Kidney glomerular epithelial cell (primary cell): ENCODE measurements around the gene HACD2.

Experiments used
- DNase-seq: peaks from one replicate; lab custom pipeline; 2025; lab: John Stamatoyannopoulos, UW

Gene HACD2

DNA sequence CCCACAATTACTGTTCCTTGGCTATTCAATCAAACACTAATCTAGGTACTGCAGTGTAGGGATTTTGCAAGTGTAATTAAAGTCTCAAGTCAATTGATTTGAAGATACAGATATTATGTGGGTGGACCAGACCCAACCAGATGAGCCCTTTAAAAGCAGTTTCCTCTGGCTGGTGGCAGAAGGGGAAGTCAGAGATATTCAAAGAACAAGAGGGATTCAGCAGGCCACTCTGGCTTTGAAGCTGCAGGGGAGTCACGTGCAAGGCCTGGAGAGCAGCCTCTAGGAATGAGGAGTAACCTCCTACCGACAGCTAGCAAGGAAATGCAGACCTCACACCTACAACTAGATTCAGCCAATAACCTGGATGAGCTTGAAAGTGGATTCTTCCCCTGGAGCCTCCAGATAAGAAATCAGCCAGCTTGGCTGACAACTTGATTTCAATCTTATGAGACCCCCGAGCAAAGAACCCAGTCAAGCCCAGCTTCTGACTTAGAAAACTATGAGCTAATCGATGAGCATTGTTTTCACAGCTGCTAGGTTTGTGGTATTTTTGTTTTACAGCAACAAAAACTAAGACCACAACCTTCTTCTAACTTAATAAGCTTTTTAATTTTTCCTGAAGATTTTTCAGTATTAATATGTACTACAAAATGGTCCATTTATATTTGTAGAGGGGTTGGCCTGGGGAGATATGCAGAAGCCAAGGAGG, 13.4 kb downstream of the HACD2 start:
- no peak for DNase-seq

GRCh38 chr3:123568875-123569274, 16.0 kb downstream of the HACD2 start:
- no peak for DNase-seq

DNA sequence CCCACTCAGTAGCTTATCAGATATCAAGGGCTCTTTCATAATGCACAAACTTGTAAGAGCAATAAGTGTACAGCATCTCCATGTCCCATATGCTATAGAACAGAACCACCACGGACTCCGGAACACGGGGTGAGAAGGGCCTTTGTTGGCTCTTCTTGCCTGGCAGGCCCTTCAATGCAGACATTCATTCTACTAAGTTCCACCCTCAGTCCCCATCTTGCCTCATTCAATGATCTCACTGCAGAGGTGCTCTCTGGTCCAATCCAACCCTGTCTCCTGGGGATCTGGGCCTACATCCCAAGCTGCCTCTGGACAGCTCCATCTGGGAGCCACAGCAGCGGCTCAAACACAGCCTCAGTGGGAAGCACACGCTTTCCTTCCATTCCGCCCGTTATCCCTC, 16.8 kb downstream of the HACD2 start:
- no peak for DNase-seq

GRCh38 chr3:123564056-123564455, 20.8 kb downstream of the HACD2 start:
- no peak for DNase-seq

GRCh38 chr3:123562547-123562946, 22.3 kb downstream of the HACD2 start:
- no peak for DNase-seq

DNA sequence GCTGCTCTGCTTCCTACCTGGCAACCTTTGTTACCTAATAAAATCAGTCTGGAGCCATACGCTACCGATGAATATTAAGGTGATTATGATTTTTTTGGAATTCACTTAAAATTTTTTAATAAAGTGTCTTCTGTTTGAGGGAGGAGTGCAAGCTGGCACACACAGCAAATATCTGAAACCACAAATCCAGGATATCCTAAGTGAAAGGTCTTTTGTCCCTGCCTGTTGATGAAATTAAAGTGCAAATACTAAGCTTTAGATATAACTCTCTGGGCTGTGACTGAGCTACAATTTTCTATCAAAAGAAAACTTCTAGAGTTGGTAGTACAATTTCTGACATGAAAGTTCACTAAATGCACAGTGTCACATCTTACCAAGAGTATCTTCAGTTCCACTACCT, 23.7 kb downstream of the HACD2 start:
- no peak for DNase-seq

GRCh38 chr3:123559040-123559861, 25.6 kb downstream of the HACD2 start:
- peak; percentile 51 for DNase-seq

DNA sequence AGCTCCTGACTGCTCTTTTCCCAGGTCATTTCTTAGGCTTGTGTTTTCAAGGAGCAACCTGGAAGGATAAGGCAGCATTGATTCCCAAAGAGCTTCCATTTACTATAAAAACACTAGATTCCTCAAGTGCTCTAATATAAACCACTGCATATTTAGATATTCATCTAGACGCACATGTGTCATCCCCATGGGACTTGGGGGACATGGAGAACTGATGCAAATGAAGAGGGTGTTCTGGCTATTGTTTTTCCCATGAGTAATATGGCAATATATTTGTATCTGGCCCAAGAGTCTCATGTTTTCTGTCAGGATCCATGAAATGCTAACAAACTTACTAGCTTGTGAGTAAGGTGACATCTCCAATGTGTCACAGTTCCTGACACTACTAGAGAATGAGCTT, 31.3 kb downstream of the HACD2 start:
- no peak for DNase-seq

DNA sequence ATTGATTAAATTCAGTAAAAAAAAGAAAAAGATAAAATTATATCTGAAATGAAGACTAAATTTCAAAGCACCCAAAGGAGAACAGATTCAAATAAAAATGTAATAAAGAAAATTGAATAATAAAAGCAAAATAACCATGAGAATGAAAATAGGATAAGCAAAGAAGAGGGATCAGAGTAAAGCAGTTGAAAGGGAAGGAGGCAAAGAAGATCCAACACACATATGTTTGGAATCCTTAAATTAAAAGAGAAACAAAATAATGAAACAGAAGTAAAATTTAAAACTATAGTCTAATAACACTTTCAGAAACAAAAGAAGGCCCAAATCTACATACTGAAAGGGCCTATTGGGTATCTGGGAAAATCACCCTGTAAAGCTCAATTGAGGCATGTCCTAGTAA, 32.1 kb downstream of the HACD2 start:
- DNase-seq: no peak

DNA sequence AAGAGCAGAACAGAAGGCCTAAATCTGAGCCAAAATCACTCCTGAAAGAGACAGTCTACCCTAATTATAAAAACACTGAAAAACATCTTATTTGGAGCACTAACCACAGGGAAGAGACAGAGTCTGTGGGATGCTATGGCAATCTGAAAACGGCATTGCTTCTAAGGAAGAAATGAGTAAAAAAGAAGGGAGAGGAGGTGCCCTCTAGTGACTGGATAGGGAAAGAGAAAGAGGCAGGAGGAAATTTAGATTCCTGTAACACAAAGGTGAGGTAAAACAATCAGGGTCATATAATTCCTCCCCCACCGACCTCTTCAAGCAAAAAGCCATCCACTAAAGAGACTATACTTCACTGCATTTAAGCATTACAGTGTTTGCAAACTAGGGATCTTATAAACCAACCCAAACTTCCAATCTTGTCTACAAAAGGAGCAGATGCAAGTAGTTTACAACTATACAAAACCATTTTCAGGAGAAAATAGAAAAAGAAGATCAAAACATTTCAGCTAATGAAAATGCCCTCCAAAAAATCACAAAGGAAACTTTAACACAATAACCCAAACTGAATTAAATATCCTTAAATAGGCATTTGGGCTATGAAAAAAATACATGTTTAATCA, 32.6 kb downstream of the HACD2 start:
- DNase-seq: no peak

DNA sequence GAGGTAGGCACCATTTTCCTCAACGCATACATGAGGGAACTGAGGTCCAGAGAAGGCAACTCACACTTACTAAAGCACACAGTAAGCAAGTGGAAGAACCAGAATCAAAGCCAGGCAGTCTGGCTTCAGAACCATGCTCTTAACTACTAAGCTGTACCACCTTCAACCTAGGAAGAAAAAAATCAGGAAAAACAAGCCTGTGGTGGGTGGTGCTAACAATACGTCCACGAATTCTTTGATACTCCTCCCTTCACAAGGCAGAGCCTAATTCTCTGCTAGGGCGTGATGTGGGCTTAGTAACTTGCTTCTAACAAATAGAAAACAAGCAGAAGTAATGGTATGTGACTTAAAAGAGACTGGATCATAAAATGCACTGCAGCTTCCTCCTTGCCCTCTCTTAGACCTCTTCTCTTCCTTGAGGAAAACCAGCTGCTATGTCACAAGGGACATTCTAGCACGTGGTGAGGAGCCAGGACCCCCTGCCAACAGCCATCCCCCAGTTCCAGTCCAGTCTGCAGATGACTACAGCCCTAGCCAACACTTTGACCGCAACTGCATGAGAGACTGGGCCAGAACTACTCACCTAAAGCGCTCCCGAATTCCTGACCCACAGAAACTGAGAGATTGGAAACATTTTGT, 36.9 kb downstream of the HACD2 start:
- no peak for DNase-seq

DNA sequence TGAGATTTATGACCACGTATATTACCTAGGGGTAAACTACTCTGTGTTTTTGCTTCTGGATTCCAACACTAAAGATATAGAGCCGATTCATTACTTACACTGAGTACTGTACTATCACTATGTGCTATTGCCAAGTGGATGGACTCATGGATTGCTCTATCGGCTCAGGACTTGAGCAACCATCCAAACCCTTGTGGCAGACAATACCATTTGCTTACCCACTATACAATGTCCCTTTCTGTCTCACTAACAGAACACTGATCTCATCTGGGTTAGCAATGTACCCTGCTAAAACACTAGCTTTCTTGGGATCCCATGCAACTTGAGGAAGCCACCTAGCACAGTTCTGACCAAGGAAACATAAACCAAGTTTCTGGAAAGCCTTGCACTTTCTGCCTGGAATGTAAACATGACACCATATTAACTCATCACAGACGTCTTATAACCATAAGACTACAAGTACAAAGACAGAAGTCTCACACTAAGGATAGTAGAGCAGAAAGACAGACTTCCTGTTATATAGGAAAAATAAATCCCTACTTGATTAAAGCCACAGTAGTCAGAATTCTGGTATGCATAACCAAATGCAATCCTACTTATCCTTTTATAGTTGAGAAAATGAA, 38.6 kb downstream of the HACD2 start:
- DNase-seq: no peak

- DNase-seq: no peak
Observed at GRCh38 chr3:123543950-123544349, 40.9 kb downstream of the HACD2 start.

GRCh38 chr3:123540285-123540684, 44.6 kb downstream of the HACD2 start:
- DNase-seq: no peak

GRCh38 chr3:123536153-123536895, 48.5 kb downstream of the HACD2 start:
- no peak for DNase-seq

GRCh38 chr3:123535580-123535979, 49.3 kb downstream of the HACD2 start:
- peak; percentile 34 for DNase-seq

GRCh38 chr3:123534264-123534663, 50.6 kb downstream of the HACD2 start:
- no peak for DNase-seq

- no peak for DNase-seq
Observed at GRCh38 chr3:123533554-123534159, 51.2 kb downstream of the HACD2 start.

- DNase-seq: no peak
Observed at GRCh38 chr3:123528130-123528529, 56.7 kb downstream of the HACD2 start.

GRCh38 chr3:123527046-123527445, 57.8 kb downstream of the HACD2 start:
- DNase-seq: no peak

GRCh38 chr3:123526474-123526873, 58.4 kb downstream of the HACD2 start:
- no peak for DNase-seq
